Uterus (tissue), 2 donors: Measurements from ENCODE around the gene MSI2.

ENCODE experiments used
- POLR2A ChIP-seq, 2 donors: fragments of 450-650 bp; IDR thresholded peaks; one replicate each; pipeline ENCODE4 v1.6.1; 2016; ENCODE audit warnings: antibody characterized with exemption in 2 of 2, mild to moderate bottlenecking in 1 of 2, moderate library complexity in 1 of 2
- TF ChIP-seq, protein P1 (sequence below), 4 experiments: fragments of 200-600 bp in 2 of 4; fragments of 450-650 bp in 2 of 4; sonication (generic) in 2 of 4; IDR thresholded peaks; one replicate each; pipeline ENCODE4 v1.5.1; 2016 to 2019; ENCODE audit warnings: antibody characterized with exemption in 4 of 4, mild to moderate bottlenecking in 2 of 4, moderate library complexity in 1 of 4

- TF ChIP-seq, protein P1, sequence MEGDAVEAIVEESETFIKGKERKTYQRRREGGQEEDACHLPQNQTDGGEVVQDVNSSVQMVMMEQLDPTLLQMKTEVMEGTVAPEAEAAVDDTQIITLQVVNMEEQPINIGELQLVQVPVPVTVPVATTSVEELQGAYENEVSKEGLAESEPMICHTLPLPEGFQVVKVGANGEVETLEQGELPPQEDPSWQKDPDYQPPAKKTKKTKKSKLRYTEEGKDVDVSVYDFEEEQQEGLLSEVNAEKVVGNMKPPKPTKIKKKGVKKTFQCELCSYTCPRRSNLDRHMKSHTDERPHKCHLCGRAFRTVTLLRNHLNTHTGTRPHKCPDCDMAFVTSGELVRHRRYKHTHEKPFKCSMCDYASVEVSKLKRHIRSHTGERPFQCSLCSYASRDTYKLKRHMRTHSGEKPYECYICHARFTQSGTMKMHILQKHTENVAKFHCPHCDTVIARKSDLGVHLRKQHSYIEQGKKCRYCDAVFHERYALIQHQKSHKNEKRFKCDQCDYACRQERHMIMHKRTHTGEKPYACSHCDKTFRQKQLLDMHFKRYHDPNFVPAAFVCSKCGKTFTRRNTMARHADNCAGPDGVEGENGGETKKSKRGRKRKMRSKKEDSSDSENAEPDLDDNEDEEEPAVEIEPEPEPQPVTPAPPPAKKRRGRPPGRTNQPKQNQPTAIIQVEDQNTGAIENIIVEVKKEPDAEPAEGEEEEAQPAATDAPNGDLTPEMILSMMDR (IDR thresholded peaks at IDR 0.05): no peak
- no peak for TF ChIP-seq POLR2A (IDR thresholded peaks at IDR 0.05)
Measured at GRCh38 chr17:57506774-57507127, 250.4 kb downstream of the MSI2 start.
